IPS-18c (cell line): ENCODE data around the gene UGT1A5.

Source experiments
- H3K4me3 ChIP-seq: 2 replicates; pipeline ENCODE4 v1.7.0; 2013; ENCODE audit warnings: low read depth, mild to moderate bottlenecking, low read length, moderate library complexity; ENCODE audit not compliant: insufficient read depth
- H3K9me3 ChIP-seq: one replicate; pipeline ENCODE4 v1.6.1; 2013; ENCODE audit warnings: mild to moderate bottlenecking, low read length, moderate library complexity; ENCODE audit not compliant: control insufficient read depth, insufficient read depth

The UGT1A5 gene

DNA sequence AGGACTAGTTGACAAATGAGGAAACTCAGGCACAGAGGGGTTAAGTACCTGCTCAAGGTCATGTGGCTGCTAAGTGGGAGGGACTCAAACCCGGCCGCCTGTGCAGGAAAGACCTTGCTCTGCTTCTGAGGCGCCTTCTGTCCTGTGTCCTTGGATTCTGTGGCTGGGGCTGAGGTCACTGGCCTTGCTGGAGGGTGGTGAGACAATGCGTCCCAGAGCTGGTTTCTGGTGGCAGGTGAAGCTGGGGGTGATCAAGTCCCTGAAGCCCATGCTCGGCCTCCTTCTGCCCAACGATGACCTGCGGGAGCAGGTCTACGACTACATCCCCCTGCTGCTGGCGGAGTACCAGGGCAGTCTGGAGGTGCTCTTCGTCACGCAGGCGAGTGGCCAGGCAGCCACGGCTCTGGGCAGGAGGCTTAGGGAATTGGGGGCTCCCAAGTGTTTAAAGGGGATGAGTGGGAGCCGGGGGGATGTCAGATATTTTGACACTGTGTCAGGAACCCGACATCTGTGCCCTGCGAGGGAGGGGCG lies 81.5 kb downstream of the UGT1A5 start:
- Histone ChIP-seq H3K9me3 (peaks cover 2% of the 10 kb centered on the region), H3K4me3 (no peak overlapping the region)

DNA sequence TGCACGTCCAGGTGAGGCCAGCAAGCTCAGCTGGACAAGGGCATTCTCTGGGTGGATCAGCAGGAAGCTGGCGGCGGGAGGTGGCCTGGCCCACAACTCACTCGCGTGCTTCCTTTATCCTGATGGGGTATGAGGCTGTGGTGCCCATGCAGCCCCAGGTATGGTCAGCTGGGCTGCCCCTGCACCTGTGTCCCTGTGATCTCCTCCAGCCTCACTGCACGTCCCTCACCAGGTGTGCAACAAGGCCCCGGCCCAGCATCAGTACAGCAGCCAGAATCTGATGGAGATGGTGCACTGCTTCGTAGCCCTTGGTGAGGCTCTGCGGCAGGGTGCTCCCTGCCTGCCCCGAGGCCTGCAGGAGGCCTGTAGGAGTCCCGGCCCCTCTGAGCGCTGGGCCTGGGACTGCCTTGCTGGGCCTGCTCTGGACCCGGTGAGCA lies 83.0 kb downstream of the UGT1A5 start:
- Histone ChIP-seq H3K4me3 (no peak overlapping the region), H3K9me3 (peaks cover 2% of the 10 kb centered on the region)

DNA sequence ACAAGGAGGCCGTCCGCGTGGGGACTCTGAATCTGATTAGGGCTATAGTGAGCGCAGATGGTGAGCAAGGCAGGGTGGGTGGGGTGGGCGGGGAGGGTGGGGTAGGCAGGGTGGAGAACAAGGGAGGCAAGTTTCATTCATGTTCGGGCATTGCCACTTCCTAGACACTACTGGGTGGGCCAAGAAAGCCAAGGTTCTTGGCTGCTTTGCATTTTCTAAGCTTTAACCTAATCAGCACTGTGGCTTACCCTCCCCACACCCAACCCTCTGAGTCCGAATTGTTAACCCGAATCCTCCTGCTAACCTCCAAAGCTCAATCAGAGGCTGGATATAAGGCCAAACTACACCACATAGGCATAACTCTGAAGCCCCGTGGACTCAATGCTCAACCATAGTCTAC lies 83.5 kb downstream of the UGT1A5 start:
- H3K4me3 ChIP-seq, result no peak overlapping the region
- H3K9me3 ChIP-seq, result peaks cover 2% of the 10 kb centered on the region

DNA sequence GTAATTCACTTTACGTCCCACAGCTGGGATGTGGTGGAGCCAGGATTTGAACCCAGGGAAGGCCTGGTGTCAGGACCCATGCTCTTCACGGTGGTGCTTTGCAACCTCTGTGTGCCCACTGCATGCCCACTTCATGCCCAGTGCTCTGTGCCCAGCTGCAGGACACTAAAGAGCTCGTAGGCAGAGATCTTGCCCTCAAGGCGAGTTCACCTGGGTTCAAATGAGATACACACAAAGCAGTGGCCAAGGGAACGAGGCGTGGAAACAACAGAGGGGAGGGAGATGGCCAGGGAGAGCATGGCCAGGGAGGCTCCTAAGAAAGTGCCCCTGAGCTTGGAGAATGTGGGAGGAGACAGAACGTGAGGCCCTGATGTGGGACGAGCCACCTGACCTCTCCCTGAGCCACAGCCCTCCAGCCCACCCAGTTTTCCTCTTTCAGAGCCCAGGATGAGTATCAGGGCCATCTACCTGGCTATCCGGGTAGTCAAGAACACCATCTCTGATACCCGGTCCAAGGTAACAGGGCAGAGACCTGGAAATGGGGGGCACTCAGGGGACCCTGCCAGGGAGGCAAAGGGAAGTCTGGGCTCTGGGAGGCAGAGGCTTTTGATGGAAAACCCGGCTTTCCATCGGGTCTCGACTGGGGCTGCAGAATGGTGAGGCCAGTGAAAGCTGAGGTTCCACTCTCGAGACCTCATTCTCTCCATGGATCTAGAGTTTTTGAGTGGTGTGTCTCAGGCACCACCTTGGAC lies 85.8 kb downstream of the UGT1A5 start:
- Histone ChIP-seq H3K4me3 (no peak overlapping the region), H3K9me3 (no peaks in the 10 kb centered on the region)

DNA sequence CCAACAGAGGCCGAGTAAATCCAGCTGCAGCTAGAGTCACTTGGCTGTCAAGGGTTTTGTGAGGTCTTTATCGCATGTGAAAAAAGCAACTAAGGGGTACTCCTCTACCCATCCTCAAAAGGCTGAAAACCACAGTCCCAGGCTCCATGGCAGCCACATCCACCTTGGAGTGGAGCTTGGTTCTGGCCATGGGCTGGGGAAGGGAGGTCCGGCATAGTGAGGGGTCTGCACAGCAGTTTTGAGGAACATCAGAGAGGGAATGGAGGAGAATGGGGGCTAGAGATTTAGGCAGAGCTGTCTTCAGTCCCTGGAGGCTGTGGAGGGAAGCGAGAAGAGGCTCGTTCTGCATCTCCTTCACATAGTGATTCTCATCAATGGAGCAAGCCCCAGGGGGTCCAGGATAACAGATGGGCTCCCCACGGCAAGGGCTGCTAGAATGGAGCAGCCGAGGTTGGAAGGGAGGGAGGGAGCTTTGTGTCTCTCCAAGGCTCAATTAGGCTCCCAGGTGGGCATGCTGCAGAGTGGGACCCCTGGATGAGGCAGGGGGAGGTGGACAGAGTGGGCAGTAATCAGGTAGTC lies 86.5 kb downstream of the UGT1A5 start:
- no peaks in the 10 kb centered on the region for H3K9me3 ChIP-seq
- H3K4me3 ChIP-seq, result no peak overlapping the region

DNA sequence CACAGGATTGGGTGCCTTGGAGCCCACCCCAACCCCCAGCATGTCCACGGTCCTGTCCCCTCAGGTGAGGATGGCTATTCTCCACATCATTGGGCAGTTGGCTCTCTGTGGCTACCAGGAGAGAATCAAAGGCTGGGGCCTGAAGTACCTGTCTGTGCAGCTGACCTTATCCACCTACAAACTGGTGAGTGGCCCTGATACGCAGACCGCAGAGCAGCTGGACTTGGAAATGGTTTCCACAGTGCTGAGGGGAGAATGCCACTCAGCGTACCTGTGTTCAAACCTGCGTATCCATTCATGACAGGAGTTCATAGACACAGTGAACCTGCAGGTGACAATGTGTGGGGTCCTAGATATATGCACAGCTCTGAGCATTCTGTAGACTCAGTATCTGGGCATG lies 87.0 kb downstream of the UGT1A5 start:
- Histone ChIP-seq H3K9me3 (no peaks in the 10 kb centered on the region), H3K4me3 (no peak overlapping the region)

DNA sequence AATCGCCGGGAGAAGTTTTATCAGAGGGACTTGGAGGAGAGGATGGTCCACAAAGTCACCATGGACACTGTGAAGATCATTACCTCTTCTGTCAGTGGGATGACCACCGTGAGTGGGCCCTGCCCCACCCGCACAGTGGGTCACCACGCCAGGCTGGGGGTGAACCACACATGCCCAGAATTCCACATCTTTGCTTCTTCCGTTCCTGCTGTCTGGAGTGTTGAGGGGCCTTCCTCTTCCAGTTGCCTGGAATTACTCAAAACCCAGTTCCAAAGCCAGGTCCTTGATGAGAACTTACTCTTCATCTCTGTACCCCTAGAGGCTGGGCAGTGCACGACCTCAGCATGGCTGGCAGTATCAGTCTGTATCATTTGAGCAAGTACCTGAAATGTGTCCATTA lies 87.5 kb downstream of the UGT1A5 start:
- H3K4me3 ChIP-seq, result no peak overlapping the region
- H3K9me3 ChIP-seq, result no peaks in the 10 kb centered on the region

DNA sequence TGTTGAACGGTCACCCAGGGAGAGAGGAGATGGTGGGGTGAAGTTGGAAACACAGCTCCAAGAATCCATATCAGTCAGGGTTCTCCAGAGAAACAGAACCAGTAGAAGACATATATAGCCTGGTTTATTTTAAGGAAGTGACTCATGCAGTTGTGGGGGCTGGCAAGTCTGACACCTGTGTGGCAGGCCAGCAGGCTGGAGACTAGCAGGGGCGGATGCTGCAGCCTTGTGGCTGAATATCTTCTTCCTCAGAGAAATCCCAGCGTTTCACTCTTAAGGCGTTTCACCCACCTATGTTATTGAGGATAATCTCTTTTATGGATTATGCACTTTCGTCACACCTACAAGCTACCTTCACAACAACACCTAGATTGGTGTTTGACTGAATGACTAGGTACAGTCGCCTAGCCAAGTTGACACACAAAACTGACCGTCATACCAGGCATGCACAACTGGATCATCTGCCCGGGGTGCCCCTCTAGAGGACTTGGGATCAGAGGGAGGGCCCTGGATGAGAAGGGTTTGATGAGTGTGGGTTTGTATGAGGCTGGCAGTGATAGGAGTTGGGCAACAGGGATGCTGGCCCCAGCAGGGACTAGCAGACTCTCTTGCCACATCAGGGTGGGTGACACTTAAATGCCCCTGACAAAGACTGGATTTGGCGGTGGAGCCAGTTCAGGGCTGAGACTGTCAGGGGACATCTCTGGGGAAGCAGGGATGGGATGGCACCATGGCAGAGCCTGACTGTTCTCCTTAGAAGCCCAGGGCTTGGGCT lies 88.8 kb downstream of the UGT1A5 start:
- Histone ChIP-seq H3K9me3 (no peaks in the 10 kb centered on the region), H3K4me3 (no peak overlapping the region)

DNA sequence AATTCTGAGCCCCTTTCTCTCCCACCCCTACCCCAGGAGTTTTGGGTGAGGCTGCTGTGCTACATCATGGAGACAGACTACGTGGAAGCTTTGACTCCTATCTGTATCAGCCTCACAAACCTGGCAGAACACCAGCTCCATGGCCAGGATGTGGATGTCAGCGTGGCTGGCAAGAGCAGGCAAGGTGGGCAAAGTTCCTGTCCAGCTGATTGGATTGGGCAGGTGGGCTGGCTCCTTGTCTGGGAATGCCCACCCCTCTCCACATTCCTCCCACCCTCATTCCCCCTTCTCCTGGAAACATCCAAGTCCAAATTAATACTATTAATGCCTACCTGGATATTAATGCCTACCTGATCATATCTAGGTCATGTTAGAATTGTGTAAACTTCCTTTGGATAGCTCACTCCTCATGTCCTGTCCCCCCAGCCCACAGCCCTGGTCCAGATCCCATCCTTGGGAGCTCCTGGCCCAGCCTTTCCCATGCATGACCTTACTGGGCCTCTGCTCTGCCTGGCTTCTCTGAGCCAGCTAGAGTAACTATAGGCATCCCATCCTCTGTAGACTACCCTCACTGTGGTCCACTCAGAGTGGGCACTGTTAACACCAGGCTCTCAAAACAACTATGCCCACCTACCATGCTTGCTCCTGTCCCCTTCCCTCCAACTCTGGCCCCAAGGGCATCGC lies 89.6 kb downstream of the UGT1A5 start:
- H3K4me3 ChIP-seq, result no peak overlapping the region
- no peaks in the 10 kb centered on the region for H3K9me3 ChIP-seq

DNA sequence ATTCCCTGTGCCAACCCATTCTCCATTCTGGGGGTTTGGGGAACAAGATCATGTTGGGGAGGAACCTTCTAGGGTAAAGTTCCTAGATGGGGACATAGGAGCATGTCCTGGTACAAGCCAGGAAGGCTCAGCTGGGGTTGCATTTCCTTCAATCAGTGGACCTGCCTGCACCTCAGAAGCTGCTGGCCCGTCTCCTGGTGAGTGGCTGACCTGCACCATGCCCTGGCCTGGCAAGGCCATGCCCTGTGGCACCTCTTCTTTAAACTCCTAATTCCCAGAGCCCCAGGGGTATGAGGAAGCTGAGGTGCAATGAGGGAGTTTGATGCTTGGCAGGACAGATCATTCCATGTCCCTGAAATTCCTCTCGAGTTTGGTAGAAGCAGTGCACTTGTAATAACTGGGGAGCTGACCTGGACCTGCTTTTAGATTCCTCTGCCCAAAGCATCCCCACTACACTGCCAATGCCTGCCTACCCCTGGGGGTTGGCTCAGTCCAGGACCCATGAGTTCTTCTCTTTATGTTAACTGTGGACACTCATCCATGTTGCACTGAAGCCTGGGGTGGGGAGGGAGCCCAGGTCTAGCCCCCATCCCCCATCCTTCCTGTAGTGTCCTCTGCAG lies 90.7 kb downstream of the UGT1A5 start:
- Histone ChIP-seq H3K9me3 (peaks cover 2% of the 10 kb centered on the region), H3K4me3 (no peak overlapping the region)

DNA sequence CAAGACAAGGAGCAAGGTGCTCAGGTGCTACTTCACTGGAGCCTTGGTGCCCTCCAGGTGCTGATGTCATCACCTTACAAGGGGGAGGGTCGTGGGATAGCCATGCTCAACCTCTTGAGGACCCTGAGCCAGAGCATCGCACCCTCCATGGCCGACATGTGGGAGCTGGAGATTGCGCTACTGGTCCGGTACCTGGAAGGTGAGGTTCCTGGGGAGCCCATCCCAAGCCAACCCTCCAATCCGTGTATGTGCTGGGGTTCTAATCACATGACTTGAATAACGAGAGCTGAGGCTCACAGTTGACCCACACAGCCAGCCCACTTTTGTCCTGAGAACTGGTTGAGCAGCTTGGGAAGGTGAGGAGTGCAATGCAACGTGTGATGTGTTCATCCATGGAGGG lies 91.3 kb downstream of the UGT1A5 start:
- Histone ChIP-seq H3K9me3 (peaks cover 2% of the 10 kb centered on the region), H3K4me3 (no peak overlapping the region; the same call in 1 of the 2 replicates)

DNA sequence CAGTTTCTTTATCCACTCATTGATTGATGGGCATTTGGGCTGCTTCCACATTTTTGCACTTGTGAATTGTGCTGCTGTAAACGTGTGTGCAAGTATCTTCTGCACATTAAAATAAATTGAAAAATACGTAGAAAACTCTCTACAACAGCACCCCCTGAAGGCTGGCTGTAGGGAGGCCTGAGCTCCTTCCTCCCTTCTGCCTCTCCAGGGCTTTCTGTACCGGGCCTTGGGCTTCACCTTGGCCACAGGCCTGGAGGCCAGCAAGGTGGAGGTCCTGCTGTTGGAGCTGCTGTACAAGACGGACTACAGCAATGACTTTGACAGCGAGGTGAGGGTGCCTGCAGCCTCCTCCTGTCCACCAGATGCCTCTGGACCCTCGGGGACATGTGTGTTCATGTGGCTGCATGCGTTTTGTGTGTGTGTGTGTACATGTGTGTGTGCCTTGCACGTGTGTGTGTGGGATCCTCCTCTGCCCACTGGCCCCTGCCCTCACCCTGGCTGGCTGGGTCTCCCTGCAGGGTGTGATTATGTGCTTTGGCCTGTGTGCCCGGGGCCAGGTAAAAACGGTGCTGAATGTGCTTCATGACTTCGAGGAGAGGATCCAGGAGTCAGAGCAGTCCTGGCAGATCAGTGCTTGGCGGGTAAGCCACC lies 94.6 kb downstream of the UGT1A5 start:
- H3K9me3 ChIP-seq, result peaks cover 2% of the 10 kb centered on the region
- H3K4me3 ChIP-seq, result no peak overlapping the region

DNA sequence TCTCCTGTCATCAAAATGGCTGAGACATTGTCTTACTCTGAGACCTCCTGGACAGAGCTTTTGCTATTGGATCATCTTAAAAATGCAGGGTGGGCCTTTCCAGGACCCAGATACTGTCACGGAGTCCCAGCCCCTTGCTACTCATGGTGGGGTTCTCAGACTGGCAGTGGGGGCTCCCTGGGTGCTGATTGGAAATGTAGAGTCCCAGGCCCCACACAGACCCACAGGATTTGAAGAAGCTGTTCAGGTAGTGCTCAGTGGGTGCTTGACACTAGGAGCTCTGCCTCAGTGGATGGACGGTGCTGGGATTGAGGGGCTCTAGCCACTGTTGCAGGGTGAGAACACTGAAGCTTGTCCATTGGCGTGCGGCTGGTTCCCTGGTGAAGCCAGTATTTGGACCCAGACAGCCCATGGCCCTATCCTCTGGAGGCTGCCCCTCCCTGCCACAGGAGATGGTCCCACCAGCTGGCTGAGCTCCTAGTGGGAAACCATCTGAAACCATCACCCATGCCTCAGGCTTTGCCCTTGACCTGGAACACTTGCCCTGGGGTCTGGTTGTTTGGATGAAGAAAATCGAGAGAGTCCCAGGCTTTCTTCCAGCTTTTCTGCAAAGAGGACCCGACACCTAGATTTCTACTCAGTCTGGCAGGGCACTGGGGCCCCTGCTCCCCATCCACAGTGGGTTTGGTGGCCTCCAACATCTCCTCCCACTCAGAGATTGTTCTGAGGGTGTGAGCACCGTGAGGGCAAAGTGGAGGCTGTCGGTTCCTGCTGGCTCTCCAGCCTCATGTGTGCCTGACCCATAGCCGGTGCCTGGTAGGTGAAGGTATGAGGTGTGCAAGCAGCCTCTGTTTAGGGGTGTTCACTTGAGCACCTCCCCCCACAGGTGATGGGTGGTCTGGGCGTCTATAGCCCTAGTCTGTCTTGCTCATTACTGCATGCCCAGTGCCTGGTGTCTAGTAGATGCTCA lies 95.5 kb downstream of the UGT1A5 start:
- H3K4me3 ChIP-seq, result no peak overlapping the region
- H3K9me3 ChIP-seq, result peaks cover 2% of the 10 kb centered on the region

DNA sequence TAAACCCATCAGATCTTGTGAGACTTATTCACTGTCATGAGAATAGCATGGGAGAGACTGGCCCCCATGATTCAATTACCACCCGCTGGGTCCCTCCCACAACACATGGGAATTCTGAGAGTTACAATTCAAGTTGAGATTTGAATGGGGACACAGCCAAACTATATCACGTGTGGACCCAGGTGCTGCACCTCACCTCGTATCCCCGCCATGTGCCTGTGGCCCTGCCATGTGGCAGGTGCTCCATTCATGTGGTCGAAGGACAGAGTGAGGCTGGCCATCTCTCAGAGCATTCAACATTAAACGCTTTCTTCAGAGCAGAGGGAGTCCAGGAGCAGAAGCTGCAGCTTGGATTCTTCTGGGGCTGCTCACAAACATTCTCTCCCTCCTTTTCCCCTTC lies 97.7 kb downstream of the UGT1A5 start:
- Histone ChIP-seq H3K9me3 (peaks cover 2% of the 10 kb centered on the region), H3K4me3 (no peak overlapping the region)

DNA sequence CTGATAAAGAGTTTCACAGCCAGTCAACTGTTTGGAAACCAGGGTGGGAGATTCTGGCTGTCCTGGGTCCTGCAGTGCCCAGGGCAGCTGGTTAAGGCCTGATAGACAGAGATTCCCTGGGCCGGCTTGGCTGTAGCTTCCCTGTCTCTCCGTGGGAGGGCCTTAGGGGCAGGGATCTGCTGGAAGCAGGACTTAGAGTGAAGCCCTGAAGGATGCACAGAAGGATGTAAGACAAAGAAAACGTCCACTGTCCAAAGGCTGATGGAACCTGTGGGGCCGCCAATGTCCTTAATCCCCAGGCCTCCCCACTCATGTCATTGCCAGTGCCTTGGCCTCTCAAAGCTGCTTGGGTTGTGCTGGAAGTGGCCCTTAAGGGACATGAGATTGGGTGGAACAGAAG lies 98.4 kb downstream of the UGT1A5 start:
- Histone ChIP-seq H3K9me3 (peaks cover 2% of the 10 kb centered on the region), H3K4me3 (no peak overlapping the region)

DNA sequence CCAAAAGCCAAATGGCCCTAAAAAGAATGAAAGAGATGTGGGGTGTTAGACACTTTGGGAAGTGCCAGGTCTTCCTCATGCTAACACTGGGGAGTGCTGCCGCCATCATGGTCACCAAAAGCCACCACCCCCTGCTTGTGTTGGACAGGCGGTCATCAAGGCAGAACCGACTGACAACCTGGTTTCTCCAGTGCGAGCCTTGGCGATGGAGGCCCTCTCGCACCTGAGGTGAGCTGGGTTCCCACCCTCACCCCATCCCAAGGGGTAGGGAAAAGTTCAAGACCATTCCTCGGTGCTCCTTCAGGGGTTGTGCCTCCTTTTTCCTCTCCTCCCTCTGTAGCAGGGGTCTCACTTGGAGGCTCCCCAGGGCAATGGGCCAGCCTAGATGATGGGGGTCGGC lies 99.0 kb downstream of the UGT1A5 start:
- no peak overlapping the region for H3K4me3 ChIP-seq
- peaks cover 2% of the 10 kb centered on the region for H3K9me3 ChIP-seq
